ENCODE data around the gene COL15A1.

COL15A1 gene

DNA sequence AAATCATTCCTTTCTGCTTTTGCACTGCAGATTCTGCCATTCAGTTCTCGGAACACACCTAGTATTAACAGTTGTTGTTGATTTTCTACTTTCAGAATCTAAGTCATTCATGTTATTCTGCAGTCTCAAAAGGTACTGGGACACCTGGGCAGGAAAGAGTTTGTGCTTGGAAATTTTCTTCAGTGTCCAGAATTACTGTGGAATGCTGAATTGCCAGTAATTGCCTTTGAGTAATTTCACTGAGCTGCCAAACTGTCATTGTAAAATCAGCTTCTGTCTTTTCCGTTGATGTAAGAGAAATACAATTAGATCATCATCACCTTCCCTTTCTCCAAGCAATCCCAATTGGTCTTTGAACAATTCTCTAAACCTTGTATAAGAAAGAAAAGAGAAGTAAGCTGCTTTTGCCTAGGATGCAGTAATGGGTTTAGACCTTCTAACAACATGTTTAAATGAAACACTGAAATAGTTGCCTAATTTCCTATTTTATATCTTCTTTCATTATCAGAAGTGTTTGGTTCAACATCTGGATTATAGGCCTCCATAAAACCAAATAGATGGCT is 85.5 kb downstream of the COL15A1 start:
- H3K36me3 ChIP-seq (replicated peaks; ENCODE audit: low read depth, low read length), result no peaks in the 10 kb centered on the region
- TF ChIP-seq, protein P1, sequence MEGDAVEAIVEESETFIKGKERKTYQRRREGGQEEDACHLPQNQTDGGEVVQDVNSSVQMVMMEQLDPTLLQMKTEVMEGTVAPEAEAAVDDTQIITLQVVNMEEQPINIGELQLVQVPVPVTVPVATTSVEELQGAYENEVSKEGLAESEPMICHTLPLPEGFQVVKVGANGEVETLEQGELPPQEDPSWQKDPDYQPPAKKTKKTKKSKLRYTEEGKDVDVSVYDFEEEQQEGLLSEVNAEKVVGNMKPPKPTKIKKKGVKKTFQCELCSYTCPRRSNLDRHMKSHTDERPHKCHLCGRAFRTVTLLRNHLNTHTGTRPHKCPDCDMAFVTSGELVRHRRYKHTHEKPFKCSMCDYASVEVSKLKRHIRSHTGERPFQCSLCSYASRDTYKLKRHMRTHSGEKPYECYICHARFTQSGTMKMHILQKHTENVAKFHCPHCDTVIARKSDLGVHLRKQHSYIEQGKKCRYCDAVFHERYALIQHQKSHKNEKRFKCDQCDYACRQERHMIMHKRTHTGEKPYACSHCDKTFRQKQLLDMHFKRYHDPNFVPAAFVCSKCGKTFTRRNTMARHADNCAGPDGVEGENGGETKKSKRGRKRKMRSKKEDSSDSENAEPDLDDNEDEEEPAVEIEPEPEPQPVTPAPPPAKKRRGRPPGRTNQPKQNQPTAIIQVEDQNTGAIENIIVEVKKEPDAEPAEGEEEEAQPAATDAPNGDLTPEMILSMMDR (IDR thresholded peaks at IDR 0.05; ENCODE audit: low read depth, low read length), result no peak
- no peak for TF ChIP-seq EZH2phosphoT487 (IDR thresholded peaks at IDR 0.05; ENCODE audit: low read depth)
- H3K27ac ChIP-seq (ENCODE audit: low read length), result no peak overlapping the region

DNA sequence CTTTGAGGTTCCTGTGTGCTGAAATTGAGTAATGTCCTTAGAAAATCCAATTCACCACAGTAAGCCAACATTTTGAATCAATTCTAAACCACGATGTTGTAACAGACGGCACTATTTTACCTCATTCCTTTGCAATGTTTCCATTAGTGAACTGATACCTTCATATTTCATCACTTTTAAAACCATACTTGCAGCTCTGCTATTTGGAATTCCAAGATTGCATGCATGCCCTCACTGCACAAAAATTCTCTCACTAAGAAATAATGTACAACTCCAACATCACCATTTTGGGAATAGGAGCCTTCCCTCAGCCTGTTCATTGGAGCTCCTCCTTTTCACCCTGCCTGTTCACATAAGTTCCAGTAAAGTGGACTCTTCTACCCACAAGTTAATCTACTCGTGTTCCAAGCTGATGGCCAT is 86.4 kb downstream of the COL15A1 start:
- Histone ChIP-seq H3K9ac (ENCODE audit: low read length) (no peak overlapping the region), H3K79me2 (ENCODE audit: low read length) (no peaks in the 10 kb centered on the region), H4K20me1 (ENCODE audit: insufficient read depth, low read length) (no peaks in the 10 kb centered on the region), H3K4me1 (ENCODE audit: low read length) (peaks cover 5% of the 10 kb centered on the region; the same call in 1 of the 2 replicates), H3K4me3 (ENCODE audit: low read length) (no peak overlapping the region), H3K36me3 (replicated peaks; ENCODE audit: low read depth, low read length) (no peaks in the 10 kb centered on the region), H3K27ac (ENCODE audit: low read length) (no peak overlapping the region), H3K4me2 (ENCODE audit: low read length) (no peak overlapping the region), H3K27me3 (ENCODE audit: low read depth, low read length) (peaks cover 13% of the 10 kb centered on the region), H2AFZ (ENCODE audit: low read depth, low read length) (no peak overlapping the region), H3K9me3 (ENCODE audit: insufficient read depth, low read length) (no peaks in the 10 kb centered on the region)
- TF ChIP-seq, protein P1 (IDR thresholded peaks at IDR 0.05; ENCODE audit: low read depth, low read length), result no peak
- no peak for TF ChIP-seq EZH2phosphoT487 (IDR thresholded peaks at IDR 0.05; ENCODE audit: low read depth)

More for the DNA sequence above, 85.5 kb downstream of the COL15A1 start:
- Histone ChIP-seq H3K27me3 (ENCODE audit: low read depth, low read length) (peaks cover 11% of the 10 kb centered on the region), H4K20me1 (ENCODE audit: insufficient read depth, low read length) (no peaks in the 10 kb centered on the region), H3K9me3 (ENCODE audit: insufficient read depth, low read length) (no peaks in the 10 kb centered on the region), H3K4me2 (ENCODE audit: low read length) (no peak overlapping the region), H3K79me2 (ENCODE audit: low read length) (no peaks in the 10 kb centered on the region), H3K4me3 (ENCODE audit: low read length) (no peak overlapping the region), H3K4me1 (ENCODE audit: low read length) (peaks cover 3% of the 10 kb centered on the region; the same call in 1 of the 2 replicates), H3K9ac (ENCODE audit: low read length) (no peak overlapping the region), H2AFZ (ENCODE audit: low read depth, low read length) (no peak overlapping the region)

DNA sequence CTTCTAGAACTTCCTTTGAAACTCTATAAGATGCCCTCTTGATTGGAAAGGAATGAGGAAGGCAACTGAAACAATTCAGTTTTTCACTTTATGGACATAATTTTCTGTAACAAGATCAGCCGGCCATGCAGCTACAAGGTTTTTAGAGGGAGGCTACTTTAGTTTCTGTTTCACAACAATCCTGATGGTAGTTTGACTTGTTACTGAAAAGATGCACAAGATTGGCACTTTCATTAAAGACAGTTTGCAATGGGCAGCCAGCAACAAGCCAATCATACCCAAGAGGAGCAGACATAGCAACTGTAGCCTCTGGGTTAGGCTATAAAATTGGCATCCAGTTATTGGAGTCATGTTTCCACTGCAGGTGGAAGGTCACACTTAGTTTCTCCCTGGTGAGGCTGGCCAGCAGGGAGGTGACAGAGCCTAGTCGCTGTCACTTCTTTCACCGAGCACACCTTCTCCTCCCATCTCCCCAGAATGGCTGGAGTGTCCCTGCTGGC is 87.0 kb downstream of the COL15A1 start:
- H3K9me3 ChIP-seq (ENCODE audit: insufficient read depth, low read length), result no peaks in the 10 kb centered on the region

DNA sequence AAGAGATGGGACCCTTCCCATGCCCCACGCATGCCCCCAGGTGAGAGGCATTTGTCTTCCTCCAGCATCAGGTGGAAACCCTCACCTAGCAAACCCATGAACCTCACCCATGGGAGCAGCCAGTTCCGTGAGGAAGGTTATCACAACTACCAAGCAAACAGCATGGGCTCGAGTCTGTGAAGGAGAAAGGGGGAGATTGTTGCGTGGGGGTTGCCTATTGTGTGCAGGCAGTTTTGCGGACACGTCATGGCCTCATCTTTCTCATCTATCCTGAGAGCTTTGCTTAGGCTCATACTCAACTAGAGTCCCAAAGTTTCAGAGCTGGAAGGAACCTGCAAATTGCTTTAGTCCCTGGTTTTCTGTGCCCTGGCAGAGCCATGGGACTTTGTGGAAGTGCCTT is 87.6 kb downstream of the COL15A1 start:
- H2AFZ ChIP-seq (ENCODE audit: low read depth, low read length), result no peak overlapping the region
- H3K9ac ChIP-seq (ENCODE audit: low read length), result no peak overlapping the region
- no peaks in the 10 kb centered on the region for H3K9me3 ChIP-seq (ENCODE audit: insufficient read depth, low read length)
- no peaks in the 10 kb centered on the region for H4K20me1 ChIP-seq (ENCODE audit: insufficient read depth, low read length)
- H3K36me3 ChIP-seq (replicated peaks; ENCODE audit: low read depth, low read length), result no peaks in the 10 kb centered on the region
- H3K27me3 ChIP-seq (ENCODE audit: low read depth, low read length), result peaks cover 13% of the 10 kb centered on the region
- no peaks in the 10 kb centered on the region for H3K79me2 ChIP-seq (ENCODE audit: low read length)
- H3K4me3 ChIP-seq (ENCODE audit: low read length), result no peak overlapping the region
- H3K4me2 ChIP-seq (ENCODE audit: low read length), result no peak overlapping the region
- H3K4me1 ChIP-seq (ENCODE audit: low read length), result peaks cover 11% of the 10 kb centered on the region
- no peak overlapping the region for H3K27ac ChIP-seq (ENCODE audit: low read length)
- TF ChIP-seq EZH2phosphoT487 (IDR thresholded peaks at IDR 0.05; ENCODE audit: low read depth), result no peak
- TF ChIP-seq, protein P1 (IDR thresholded peaks at IDR 0.05; ENCODE audit: low read depth, low read length), result no peak

More for the DNA sequence above, 87.0 kb downstream of the COL15A1 start:
- no peaks in the 10 kb centered on the region for H3K36me3 ChIP-seq (replicated peaks; ENCODE audit: low read depth, low read length)
- no peak overlapping the region for H3K9ac ChIP-seq (ENCODE audit: low read length)
- no peak overlapping the region for H3K4me2 ChIP-seq (ENCODE audit: low read length)
- peaks cover 13% of the 10 kb centered on the region for H3K27me3 ChIP-seq (ENCODE audit: low read depth, low read length)
- H4K20me1 ChIP-seq (ENCODE audit: insufficient read depth, low read length), result no peaks in the 10 kb centered on the region
- no peaks in the 10 kb centered on the region for H3K79me2 ChIP-seq (ENCODE audit: low read length)
- H3K4me3 ChIP-seq (ENCODE audit: low read length), result no peak overlapping the region
- TF ChIP-seq EZH2phosphoT487 (IDR thresholded peaks at IDR 0.05; ENCODE audit: low read depth), result no peak
- TF ChIP-seq, protein P1 (IDR thresholded peaks at IDR 0.05; ENCODE audit: low read depth, low read length), result no peak
- no peak overlapping the region for H3K27ac ChIP-seq (ENCODE audit: low read length)
- H3K4me1 ChIP-seq (ENCODE audit: low read length), result peaks cover 11% of the 10 kb centered on the region
- H2AFZ ChIP-seq (ENCODE audit: low read depth, low read length), result no peak overlapping the region
